Stimulated activated effector memory CD8-positive, alpha-beta T cell treated with anti-CD3 and anti-CD28 coated beads, Interleukin-12 subunit alpha, Interleukin-12 subunit beta, amount 100 ng/mL, for 72 hours (primary cell): Measurements from ENCODE around the gene FITM1.

Experiments
- ATAC-seq: fragments of 150-1000 bp; cut with Tn5 transposase; 2 replicates; pipeline ENCODE4 v1.10.0; 2021
- DNase-seq, 2 donors: peaks; one replicate each; pipeline ENCODE4 v3.0.0; 2021 to 2022; ENCODE audit warnings: low spot score in 2 of 2
- H3K27ac Mint-ChIP-seq: one replicate; pipeline ENCODE4 v1.8.0; 2022; ENCODE audit warnings: mild to moderate bottlenecking, mixed read lengths
- H3K36me3 Mint-ChIP-seq: one replicate; pipeline ENCODE4 v1.8.0; 2022; ENCODE audit warnings: mild to moderate bottlenecking, mixed read lengths
- H3K4me1 Mint-ChIP-seq: one replicate; pipeline ENCODE4 v1.8.0; 2022; ENCODE audit warnings: mixed read lengths
- H3K4me3 Mint-ChIP-seq: one replicate; pipeline ENCODE4 v1.8.0; 2022; ENCODE audit warnings: mild to moderate bottlenecking, mixed read lengths
- H3K9me3 Mint-ChIP-seq: one replicate; pipeline ENCODE4 v1.8.0; 2022; ENCODE audit warnings: mixed read lengths

Gene FITM1

DNA sequence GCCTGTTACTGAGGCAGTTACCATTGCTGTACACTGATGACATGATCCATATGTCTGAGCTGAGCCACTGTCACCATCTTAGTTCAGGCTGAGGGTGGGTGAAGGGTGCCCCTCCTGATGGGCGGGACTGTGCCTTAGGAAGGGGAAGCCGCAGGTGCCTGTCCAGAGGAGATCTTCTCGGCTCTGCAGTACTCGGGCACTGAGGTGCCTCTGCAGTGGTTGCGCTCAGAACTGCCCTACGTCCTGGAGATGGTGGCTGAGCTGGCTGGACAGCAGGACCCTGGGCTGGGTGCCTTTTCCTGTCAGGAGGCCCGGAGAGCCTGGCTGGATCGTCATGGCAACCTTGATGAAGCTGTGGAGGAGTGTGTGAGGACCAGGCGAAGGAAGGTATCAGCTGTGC is 20.5 kb downstream of the FITM1 start:
- ATAC-seq (no peak), DNase-seq (no peak)
- H3K9me3 Mint-ChIP-seq, result no peaks in the 10 kb centered on the region
- H3K27ac Mint-ChIP-seq, result peak overlapping the region; percentile 65
- peaks cover 38% of the 10 kb centered on the region for H3K4me1 Mint-ChIP-seq
- no peak overlapping the region for H3K4me3 Mint-ChIP-seq
- peaks cover 82% of the 10 kb centered on the region for H3K36me3 Mint-ChIP-seq

DNA sequence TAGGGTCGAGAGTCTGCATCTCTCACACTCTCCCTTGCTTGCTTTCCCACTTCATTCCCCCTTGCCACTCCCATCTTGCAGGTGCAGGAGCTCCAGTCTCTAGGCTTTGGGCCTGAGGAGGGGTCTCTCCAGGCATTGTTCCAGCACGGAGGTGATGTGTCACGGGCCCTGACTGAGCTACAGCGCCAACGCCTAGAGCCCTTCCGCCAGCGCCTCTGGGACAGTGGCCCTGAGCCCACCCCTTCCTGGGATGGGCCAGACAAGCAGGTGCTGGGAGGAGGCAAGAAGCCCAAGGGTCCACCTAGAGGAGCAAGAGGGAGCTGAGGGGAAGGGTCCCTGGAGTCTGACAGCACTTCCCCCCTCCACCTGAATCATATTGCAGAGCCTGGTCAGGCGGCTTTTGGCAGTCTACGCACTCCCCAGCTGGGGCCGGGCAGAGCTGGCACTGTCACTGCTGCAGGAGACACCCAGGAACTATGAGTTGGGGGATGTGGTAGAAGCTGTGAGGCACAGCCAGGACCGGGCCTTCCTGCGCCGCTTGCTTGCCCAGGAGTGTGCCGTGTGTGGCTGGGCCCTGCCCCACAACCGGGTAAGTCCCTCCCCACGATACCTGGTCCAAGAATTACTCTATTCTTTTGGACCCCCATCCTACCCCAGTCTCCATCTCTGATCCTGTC is 21.1 kb downstream of the FITM1 start:
- Mint-ChIP-seq H3K4me1 (peaks cover 34% of the 10 kb centered on the region), H3K4me3 (no peak overlapping the region), H3K36me3 (peaks cover 82% of the 10 kb centered on the region), H3K27ac (peak overlapping the region; percentile 29), H3K9me3 (no peaks in the 10 kb centered on the region)
- ATAC-seq, result no peak
- no peak for DNase-seq

DNA sequence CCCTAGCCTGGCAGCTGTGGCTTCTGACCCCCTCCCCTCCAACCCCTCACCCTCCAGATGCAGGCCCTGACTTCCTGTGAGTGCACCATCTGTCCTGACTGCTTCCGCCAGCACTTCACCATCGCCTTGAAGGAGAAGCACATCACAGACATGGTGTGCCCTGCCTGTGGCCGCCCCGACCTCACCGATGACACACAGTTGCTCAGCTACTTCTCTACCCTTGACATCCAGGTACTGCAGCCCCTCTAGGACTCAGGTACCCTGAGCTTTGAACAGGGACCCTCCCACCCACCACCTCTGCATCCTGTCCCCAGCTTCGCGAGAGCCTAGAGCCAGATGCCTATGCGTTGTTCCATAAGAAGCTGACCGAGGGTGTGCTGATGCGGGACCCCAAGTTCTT is 24.6 kb downstream of the FITM1 start:
- H3K4me1 Mint-ChIP-seq, result peaks cover 14% of the 10 kb centered on the region
- DNase-seq (no peak), ATAC-seq (no peak)
- no peak overlapping the region for H3K4me3 Mint-ChIP-seq
- H3K9me3 Mint-ChIP-seq, result no peaks in the 10 kb centered on the region
- H3K36me3 Mint-ChIP-seq, result peaks cover 100% of the 10 kb centered on the region
- H3K27ac Mint-ChIP-seq, result peak overlapping the region; percentile 81

DNA sequence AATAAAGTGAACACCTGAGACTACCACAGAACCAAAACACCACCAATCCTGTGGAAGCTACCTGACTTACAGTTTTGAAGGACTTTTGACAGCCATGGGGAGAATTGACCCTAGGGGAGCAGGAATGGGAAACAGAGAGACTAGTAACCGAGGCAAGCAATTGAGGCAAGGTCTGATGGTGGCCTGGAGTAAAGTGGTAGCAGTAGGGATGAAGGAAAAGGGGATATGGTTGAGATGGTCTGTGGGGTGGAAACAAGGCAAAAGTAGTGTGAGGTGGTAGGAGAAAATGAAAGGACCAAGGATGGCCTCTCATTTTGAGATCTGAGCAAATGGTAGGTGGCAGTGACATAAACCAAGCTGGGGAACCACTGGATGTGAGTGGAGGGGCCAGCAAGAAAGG is 26.4 kb downstream of the FITM1 start:
- Mint-ChIP-seq H3K27ac (peak overlapping the region; percentile 79), H3K36me3 (peaks cover 100% of the 10 kb centered on the region), H3K4me3 (no peak overlapping the region), H3K4me1 (peaks cover 20% of the 10 kb centered on the region), H3K9me3 (no peaks in the 10 kb centered on the region)
- ATAC-seq (no peak), DNase-seq (no peak)

DNA sequence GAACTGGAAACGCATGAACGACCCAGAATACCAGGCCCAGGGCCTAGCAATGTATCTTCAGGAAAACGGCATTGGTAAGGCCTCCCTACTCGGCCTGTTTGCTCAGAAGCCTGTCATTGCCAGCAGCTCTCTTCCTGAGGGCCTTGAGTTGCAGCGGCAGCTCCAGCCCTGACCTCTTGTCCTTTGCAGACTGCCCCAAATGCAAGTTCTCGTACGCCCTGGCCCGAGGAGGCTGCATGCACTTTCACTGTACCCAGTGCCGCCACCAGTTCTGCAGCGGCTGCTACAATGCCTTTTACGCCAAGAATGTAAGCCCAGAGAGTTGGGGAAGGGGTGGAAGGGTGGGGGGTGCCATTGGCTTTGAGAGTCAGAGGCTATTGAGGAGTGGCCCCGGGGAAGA is 26.9 kb downstream of the FITM1 start:
- ATAC-seq (no peak), DNase-seq (no peak)
- Mint-ChIP-seq H3K4me3 (no peak overlapping the region), H3K4me1 (peaks cover 24% of the 10 kb centered on the region), H3K36me3 (peaks cover 100% of the 10 kb centered on the region), H3K9me3 (no peaks in the 10 kb centered on the region), H3K27ac (peak overlapping the region; percentile 79)

DNA sequence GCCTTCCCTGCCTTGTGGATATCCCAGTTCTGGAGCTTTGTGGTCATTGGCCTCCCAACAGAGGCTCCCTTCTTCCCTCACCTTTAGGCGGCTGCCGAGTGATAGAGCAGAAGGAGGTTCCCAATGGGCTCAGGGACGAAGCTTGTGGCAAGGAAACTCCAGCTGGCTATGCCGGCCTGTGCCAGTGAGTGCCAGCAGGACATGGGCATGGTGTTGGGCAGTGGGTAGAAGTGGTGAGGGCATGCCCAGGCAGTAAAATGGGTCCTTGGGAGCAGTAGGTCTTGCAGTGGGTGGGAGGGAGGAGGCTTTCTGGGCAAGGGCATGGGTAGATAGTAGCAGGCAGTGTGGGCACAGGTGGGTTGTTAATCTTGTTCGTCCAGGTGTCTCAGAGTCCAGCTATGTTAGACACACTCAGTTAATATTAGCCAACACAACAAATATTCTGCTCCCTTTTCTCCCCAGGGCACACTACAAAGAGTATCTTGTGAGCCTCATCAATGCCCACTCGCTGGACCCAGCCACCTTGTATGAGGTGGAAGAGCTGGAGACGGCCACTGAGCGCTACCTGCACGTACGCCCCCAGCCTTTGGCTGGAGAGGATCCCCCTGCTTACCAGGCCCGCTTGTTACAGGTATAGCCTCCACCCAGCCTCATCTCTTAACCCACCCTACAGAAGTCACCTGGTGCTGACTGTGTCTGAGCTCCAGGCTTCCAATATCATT is 29.5 kb downstream of the FITM1 start:
- Mint-ChIP-seq H3K4me3 (peak overlapping the region; percentile 94), H3K36me3 (peaks cover 100% of the 10 kb centered on the region), H3K9me3 (no peaks in the 10 kb centered on the region), H3K4me1 (peaks cover 49% of the 10 kb centered on the region), H3K27ac (peak overlapping the region; percentile 99)
- DNase-seq (no peak), ATAC-seq (no peak)

DNA sequence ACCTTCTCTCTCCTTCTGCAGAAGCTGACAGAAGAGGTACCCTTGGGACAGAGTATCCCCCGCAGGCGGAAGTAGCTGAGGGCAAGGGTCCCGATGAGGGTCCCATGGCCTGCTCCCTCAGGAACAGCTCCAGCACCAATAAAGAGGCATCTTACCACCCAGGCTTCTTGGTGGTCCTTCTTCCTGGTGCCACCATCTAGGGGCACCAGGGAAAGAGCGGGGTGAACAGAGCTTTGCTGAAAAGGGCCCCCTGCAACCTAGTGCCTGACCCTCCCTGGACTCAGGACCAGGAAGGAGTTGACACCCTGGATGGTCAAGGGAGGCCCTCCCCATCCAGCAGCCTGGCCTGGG is 30.0 kb downstream of the FITM1 start:
- Mint-ChIP-seq H3K4me1 (peaks cover 54% of the 10 kb centered on the region), H3K9me3 (no peaks in the 10 kb centered on the region), H3K27ac (peak overlapping the region; percentile 99), H3K36me3 (peaks cover 100% of the 10 kb centered on the region), H3K4me3 (peak overlapping the region; percentile 94)
- DNase-seq (no peak), ATAC-seq (no peak)

DNA sequence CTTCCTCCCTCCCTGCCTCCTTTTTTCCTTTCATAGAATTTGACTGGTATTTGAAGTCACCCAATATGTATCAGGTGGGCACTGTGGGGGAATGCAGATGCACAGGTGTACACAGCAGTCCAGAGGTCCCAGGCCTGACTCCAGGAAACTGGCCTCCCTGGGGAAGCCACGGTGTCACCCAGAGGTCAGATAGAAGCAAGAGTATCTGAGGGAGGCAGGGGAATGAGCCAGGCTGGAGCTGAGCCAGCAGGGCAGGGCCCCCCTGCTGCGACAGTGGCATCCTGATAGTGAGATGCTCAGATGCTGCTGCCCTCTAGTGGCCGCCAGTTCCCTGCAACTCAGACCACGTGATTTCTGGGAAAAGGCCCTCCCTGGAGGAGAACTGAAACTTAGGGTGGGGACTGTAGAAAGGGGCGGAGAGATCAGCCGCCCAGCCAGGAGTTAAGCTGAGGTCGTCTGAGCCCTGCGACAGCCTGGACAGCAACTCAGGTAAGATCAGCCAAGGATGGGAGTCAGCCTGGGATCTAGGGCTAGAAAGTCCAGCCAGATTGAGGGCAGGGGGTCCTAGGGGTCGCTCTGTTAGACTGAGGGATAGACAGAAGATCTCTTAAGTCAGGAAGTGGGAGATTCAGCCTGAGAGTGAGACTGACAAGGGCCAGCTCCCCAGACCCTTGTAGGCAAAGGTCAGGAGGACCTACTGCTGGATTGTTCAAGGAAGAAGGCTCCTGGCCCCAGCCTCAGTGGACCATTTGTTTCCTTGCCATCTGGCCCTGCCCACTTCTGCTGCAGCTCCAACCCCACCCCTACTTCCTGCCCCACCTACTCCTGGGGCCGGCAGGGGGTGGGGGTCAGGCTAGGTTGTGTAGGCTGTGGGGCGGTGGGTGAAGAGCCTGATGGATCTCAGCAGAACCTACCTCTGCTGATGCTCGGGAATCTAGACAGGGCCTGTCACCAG is 30.7 kb downstream of the FITM1 start, which contains the start of gene IRF9:
Gene IRF9 (plus strand): TSS at position 416 of the 955 bp plus-strand sequence. CDS start 880 bp downstream, outside the sequence.
- Mint-ChIP-seq H3K27ac (peak within 1 kb of the TSS; percentile 99), H3K36me3 (peaks cover 100% of the 10 kb centered on the region)
- ATAC-seq, result peak; percentile 91

DNA sequence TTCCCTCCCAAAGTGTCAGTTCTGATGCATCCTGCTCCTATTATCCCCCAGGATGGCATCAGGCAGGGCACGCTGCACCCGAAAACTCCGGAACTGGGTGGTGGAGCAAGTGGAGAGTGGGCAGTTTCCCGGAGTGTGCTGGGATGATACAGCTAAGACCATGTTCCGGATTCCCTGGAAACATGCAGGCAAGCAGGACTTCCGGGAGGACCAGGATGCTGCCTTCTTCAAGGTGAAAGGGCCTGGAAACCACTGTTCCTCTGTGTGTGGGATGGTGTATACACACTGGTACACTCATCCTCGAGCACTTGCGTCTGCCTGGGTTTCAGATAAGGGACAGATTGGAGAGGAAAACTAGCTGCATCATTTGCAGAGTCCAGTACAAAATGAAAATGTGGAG is 31.6 kb downstream of the FITM1 start:
- DNase-seq, result no peak
- H3K9me3 Mint-ChIP-seq, result no peaks in the 10 kb centered on the region
- peak overlapping the region; percentile 99 for H3K27ac Mint-ChIP-seq
- H3K4me3 Mint-ChIP-seq, result peak overlapping the region; percentile 94
- peaks cover 100% of the 10 kb centered on the region for H3K36me3 Mint-ChIP-seq
- ATAC-seq, result no peak
- peaks cover 70% of the 10 kb centered on the region for H3K4me1 Mint-ChIP-seq

More for the DNA sequence above, 30.7 kb downstream of the FITM1 start, which contains the start of gene IRF9:
- peak within 1 kb of the TSS; percentile 94 for H3K4me3 Mint-ChIP-seq
- peaks cover 61% of the 10 kb centered on the region for H3K4me1 Mint-ChIP-seq
- DNase-seq, result peak; percentile 99 to 100
- H3K9me3 Mint-ChIP-seq, result no peaks in the 10 kb centered on the region

DNA sequence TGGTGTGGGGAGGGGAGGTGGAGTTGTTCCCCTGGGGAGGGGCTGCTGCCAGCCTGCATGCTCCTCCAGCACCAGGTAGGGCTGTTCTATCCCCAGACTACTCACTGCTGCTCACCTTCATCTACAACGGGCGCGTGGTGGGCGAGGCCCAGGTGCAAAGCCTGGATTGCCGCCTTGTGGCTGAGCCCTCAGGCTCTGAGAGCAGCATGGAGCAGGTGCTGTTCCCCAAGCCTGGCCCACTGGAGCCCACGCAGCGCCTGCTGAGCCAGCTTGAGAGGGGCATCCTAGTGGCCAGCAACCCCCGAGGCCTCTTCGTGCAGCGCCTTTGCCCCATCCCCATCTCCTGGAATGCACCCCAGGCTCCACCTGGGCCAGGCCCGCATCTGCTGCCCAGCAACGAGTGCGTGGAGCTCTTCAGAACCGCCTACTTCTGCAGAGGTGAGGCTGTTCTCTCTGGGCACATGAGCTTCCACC is 34.1 kb downstream of the FITM1 start:
- ATAC-seq (no peak), DNase-seq (no peak)
- H3K4me1 Mint-ChIP-seq, result peaks cover 82% of the 10 kb centered on the region
- peak overlapping the region; percentile 99 for H3K27ac Mint-ChIP-seq
- no peaks in the 10 kb centered on the region for H3K9me3 Mint-ChIP-seq
- peaks cover 100% of the 10 kb centered on the region for H3K36me3 Mint-ChIP-seq
- H3K4me3 Mint-ChIP-seq, result peak overlapping the region; percentile 17

DNA sequence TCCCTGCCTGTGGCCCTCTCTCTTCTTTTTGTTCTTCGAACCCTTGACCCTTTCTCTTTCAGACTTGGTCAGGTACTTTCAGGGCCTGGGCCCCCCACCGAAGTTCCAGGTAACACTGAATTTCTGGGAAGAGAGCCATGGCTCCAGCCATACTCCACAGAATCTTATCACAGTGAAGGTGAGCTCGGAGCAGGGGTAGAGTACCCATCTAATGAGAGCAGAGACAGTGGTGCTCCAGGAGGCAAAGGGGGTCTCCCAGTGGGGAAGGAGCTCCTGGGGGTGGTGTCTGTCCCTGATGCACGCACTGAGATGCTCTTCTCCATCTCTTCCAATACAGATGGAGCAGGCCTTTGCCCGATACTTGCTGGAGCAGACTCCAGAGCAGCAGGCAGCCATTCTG is 35.3 kb downstream of the FITM1 start:
- ATAC-seq (no peak), DNase-seq (no peak)
- Mint-ChIP-seq H3K4me3 (no peak overlapping the region), H3K36me3 (peaks cover 100% of the 10 kb centered on the region), H3K27ac (peak overlapping the region; percentile 99), H3K4me1 (peaks cover 72% of the 10 kb centered on the region), H3K9me3 (no peaks in the 10 kb centered on the region)

DNA sequence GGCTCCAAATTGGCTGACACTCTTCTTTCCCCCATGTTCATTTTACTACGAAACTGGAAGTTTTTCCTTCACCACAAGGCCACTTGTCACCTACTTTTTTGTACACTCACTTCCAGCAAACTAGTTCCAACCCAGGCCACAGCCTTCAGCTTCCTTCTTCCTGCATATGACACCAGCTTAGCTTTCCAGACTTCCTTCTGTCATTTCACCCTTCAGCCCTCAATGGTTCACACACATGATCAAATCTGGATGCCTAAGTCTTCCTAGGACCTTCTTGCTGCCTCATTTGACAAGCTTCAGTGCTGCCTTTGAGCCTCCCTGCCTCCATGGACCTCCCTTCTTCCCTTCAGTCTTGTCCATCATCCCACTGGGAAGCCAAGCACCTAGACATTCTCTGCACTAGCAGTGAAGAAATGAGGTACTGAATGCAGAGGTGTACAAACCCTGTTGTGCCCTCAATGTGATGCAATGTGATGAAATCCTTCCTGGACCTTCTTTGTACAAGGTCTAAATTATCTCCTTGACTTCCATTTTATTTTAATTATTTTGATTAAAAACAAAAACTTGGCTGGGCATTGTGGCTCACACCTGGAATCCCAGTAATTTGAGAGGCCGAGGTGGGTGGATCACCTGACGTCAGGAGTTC is 37.1 kb downstream of the FITM1 start:
- H3K4me3 Mint-ChIP-seq, result no peak overlapping the region
- no peak for ATAC-seq
- H3K27ac Mint-ChIP-seq, result peak overlapping the region; percentile 6
- peaks cover 92% of the 10 kb centered on the region for H3K36me3 Mint-ChIP-seq
- no peak for DNase-seq
- H3K4me1 Mint-ChIP-seq, result peaks cover 71% of the 10 kb centered on the region
- no peaks in the 10 kb centered on the region for H3K9me3 Mint-ChIP-seq

DNA sequence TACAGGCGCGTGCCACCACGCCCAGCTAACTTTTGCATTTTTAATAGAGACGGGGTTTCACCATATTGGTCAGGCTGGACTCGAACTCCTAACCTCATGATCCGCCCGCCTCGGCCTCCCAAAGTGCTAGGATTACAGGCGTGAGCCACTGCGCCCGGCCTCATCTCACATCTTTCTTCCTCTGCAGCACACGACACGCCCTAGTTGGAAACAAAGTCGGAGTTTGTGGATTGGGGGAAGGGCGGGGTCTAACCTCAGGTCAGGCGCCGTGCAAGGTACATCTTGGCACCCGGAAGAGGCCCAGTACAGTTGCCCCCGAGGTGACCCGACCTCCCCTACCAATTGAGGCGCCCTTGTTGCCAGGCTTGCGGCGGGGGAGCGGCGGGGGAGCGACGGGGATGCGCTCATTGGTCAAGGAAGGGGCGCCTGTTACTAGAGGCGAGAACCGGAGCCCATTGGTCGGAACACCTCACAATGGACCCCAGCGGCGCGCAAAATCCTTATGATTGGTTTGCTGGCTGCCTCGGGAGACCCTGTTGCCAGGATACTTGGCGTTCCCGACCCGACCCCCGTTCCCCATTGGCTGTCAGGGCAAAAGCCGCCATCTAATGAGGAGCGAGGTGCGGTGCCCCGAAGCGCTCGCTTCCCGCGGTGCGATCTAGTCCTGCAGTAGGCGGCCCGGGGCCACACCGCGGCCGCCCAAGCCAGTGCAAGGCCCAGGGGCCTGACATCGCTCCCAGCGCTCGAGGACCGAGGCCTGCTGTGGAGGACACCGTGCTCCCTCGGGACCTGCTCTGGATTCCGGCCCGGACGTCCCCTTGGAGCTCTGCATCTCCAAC is 41.2 kb downstream of the FITM1 start, which contains the start of gene REC8:
Gene REC8 (plus strand): TSS at position 659 of the 839 bp plus-strand sequence. CDS start 473 bp downstream, outside the sequence.
- ATAC-seq (peak; percentile 87), DNase-seq (peak; percentile 43 to 89)
- Mint-ChIP-seq H3K9me3 (no peaks in the 10 kb centered on the region), H3K4me1 (peaks cover 52% of the 10 kb centered on the region), H3K4me3 (peak within 1 kb of the TSS; percentile 84), H3K27ac (peak within 1 kb of the TSS; percentile 86), H3K36me3 (peaks cover 91% of the 10 kb centered on the region)
